Measurements from ENCODE around the gene GGA1. TPM values are rescaled to one million over a fixed set of nuclear protein-coding genes. Genes with fewer than 3 reads are reported as not detected.

GGA1 gene
- total and polyA plus RNA-seq, 2 donors (not counting 1 experiment from before 2014, with no cell fraction given), result 137 to 154 TPM

- POLR2A ChIA-PET, result interaction anchor here (0.6 to 3.4 kb wide), 5 partner anchors 8 to 17 kb away, joined by 3 to 27 read pairs (median 11); partner anchors contain the start of gene GGA1
- Histone ChIP-seq H3K9me3 (ENCODE audit: control extremely low read depth in 1 of 3, control insufficient read depth in 2 of 3, insufficient read depth in 1 of 3, low read length in 2 of 3) (no peaks in the 10 kb centered on the region), H3K4me3 (ENCODE audit: control extremely low read depth in 1 of 5, extremely low read depth in 1 of 5, insufficient read depth in 1 of 5, low read depth in 2 of 5, low read length in 4 of 5) (no peak overlapping the region), H2AFZ (ENCODE audit: insufficient read depth, low read depth, low read length, poor library complexity, severe bottlenecking) (no peak overlapping the region), H3K27me3 (replicated peaks in 1 of 4; ENCODE audit: control extremely low read depth in 1 of 4, control insufficient read depth in 3 of 4, insufficient read depth in 4 of 4, low read length in 3 of 4) (no peaks in the 10 kb centered on the region), H4K20me1 (ENCODE audit: control insufficient read depth, insufficient read depth, low read length, poor library complexity, severe bottlenecking) (no peaks in the 10 kb centered on the region), H3K36me3 (replicated peaks in 1 of 2; ENCODE audit: control extremely low read depth in 1 of 2, control insufficient read depth in 1 of 2, extremely low read depth in 1 of 2, insufficient read depth in 2 of 2, low read length in 1 of 2) (peaks cover 0 to 34% of the 10 kb centered on the region in 2 experiments), H3K4me2 (replicated peaks; ENCODE audit: low read depth, low read length, poor library complexity, severe bottlenecking) (peak overlapping the region; percentile 79), H3K27ac (ENCODE audit: low read length in 2 of 2) (peak overlapping the region; percentile 79 to 80), H3K4me1 (ENCODE audit: control insufficient read depth in 2 of 2, insufficient read depth in 2 of 2, low read length in 2 of 2) (peaks cover 38 to 58% of the 10 kb centered on the region in 2 donors), H3K79me2 (ENCODE audit: control insufficient read depth, insufficient read depth, low read length) (peaks cover 11% of the 10 kb centered on the region), H3K9ac (ENCODE audit: low read length) (no peak overlapping the region)
- H3K9me3 Mint-ChIP-seq (ENCODE audit: insufficient read depth), result no peaks in the 10 kb centered on the region
- H3K27ac Mint-ChIP-seq, result peak overlapping the region; percentile 90
- WGBS (ENCODE audit: insufficient coverage), result 91% methylated on average over 11 of the region's 11 CpGs
- H3K4me3 Mint-ChIP-seq, result no peak overlapping the region
- ATAC-seq (ENCODE audit: low read depth) (no peak), DNase-seq (no peak)
- TF ChIP-seq, protein P1, sequence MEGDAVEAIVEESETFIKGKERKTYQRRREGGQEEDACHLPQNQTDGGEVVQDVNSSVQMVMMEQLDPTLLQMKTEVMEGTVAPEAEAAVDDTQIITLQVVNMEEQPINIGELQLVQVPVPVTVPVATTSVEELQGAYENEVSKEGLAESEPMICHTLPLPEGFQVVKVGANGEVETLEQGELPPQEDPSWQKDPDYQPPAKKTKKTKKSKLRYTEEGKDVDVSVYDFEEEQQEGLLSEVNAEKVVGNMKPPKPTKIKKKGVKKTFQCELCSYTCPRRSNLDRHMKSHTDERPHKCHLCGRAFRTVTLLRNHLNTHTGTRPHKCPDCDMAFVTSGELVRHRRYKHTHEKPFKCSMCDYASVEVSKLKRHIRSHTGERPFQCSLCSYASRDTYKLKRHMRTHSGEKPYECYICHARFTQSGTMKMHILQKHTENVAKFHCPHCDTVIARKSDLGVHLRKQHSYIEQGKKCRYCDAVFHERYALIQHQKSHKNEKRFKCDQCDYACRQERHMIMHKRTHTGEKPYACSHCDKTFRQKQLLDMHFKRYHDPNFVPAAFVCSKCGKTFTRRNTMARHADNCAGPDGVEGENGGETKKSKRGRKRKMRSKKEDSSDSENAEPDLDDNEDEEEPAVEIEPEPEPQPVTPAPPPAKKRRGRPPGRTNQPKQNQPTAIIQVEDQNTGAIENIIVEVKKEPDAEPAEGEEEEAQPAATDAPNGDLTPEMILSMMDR (IDR thresholded peaks at IDR 0.05), result no peak
- no peak for TF ChIP-seq EZH2 (IDR thresholded peaks at IDR 0.05; ENCODE audit: borderline replicate concordance, insufficient read depth, low read depth, low read length, poor library complexity, severe bottlenecking)
- CTCF ChIA-PET, result interaction anchor here (0.6 to 30.7 kb wide), 4 partner anchors 6 to 55 kb away, joined by 3 to 620 read pairs (median 402); partner anchors contain the start of genes GGA1, LGALS1, LGALS2 and NOL12
- no peaks in the 10 kb centered on the region for H3K27me3 Mint-ChIP-seq
- intact Hi-C loops (cut with micrococcal nuclease), result no loop called here
- H3K4me1 Mint-ChIP-seq, result peaks cover 60% of the 10 kb centered on the region
Measured at GRCh38 chr22:37626144-37626543, 17.5 kb downstream of the GGA1 start.

- intact Hi-C loops (cut with micrococcal nuclease), result no loop called here
- CTCF ChIA-PET, result interaction anchor here (1.7 to 30.7 kb wide), 4 partner anchors 6 to 54 kb away, joined by 10 to 620 read pairs (median 402); partner anchors contain the start of genes GGA1, LGALS1, NOL12 and PDXP
- Histone ChIP-seq H3K79me2 (ENCODE audit: control insufficient read depth, insufficient read depth, low read length) (peaks cover 11% of the 10 kb centered on the region), H3K4me1 (ENCODE audit: control insufficient read depth in 2 of 2, insufficient read depth in 2 of 2, low read length in 2 of 2) (peaks cover 38 to 58% of the 10 kb centered on the region in 2 donors), H4K20me1 (ENCODE audit: control insufficient read depth, insufficient read depth, low read length, poor library complexity, severe bottlenecking) (no peaks in the 10 kb centered on the region), H3K4me2 (replicated peaks; ENCODE audit: low read depth, low read length, poor library complexity, severe bottlenecking) (peak overlapping the region; percentile 79), H3K27ac (ENCODE audit: low read length in 2 of 2) (peak overlapping the region; percentile 79 to 80), H3K27me3 (replicated peaks in 1 of 4; ENCODE audit: control extremely low read depth in 1 of 4, control insufficient read depth in 3 of 4, insufficient read depth in 4 of 4, low read length in 3 of 4) (no peaks in the 10 kb centered on the region), H3K9ac (ENCODE audit: low read length) (no peak overlapping the region), H2AFZ (ENCODE audit: insufficient read depth, low read depth, low read length, poor library complexity, severe bottlenecking) (no peak overlapping the region), H3K36me3 (replicated peaks in 1 of 2; ENCODE audit: control extremely low read depth in 1 of 2, control insufficient read depth in 1 of 2, extremely low read depth in 1 of 2, insufficient read depth in 2 of 2, low read length in 1 of 2) (peaks cover 0 to 37% of the 10 kb centered on the region in 2 experiments), H3K9me3 (ENCODE audit: control extremely low read depth in 1 of 3, control insufficient read depth in 2 of 3, insufficient read depth in 1 of 3, low read length in 2 of 3) (no peaks in the 10 kb centered on the region), H3K4me3 (ENCODE audit: control extremely low read depth in 1 of 5, extremely low read depth in 1 of 5, insufficient read depth in 1 of 5, low read depth in 2 of 5, low read length in 4 of 5) (no peak overlapping the region)
- 79% methylated on average over 11 of the region's 13 CpGs for WGBS (ENCODE audit: insufficient coverage)
- no peak for TF ChIP-seq EZH2 (IDR thresholded peaks at IDR 0.05; ENCODE audit: borderline replicate concordance, insufficient read depth, low read depth, low read length, poor library complexity, severe bottlenecking)
- TF ChIP-seq, protein P1 (IDR thresholded peaks at IDR 0.05), result no peak
- DNase-seq (no peak), ATAC-seq (ENCODE audit: low read depth) (no peak)
- Mint-ChIP-seq H3K4me3 (peak overlapping the region; percentile 65), H3K27ac (peak overlapping the region; percentile 90), H3K4me1 (peaks cover 57% of the 10 kb centered on the region), H3K27me3 (no peaks in the 10 kb centered on the region), H3K9me3 (ENCODE audit: insufficient read depth) (no peaks in the 10 kb centered on the region)
- POLR2A ChIA-PET, result interaction anchor here (0.6 to 3.4 kb wide), 6 partner anchors 8 to 31 kb away, joined by 3 to 27 read pairs (median 10); partner anchors contain the start of genes GGA1 and PDXP
Measured at GRCh38 chr22:37626556-37627075, 18.0 kb downstream of the GGA1 start.

Measured in B cell (primary cell).